Middle frontal gyrus (tissue), 1 donor: ENCODE results near the gene FEM1C.
"Not testable (repeated sequence)": the region's sequence is repeated elsewhere in the genome, so short reads cannot be mapped to it uniquely, and the experiment has no call there.

Source experiments
- DNase-seq: peaks from one replicate; pipeline ENCODE4 v3.0.0-alpha.2; 2015; ENCODE audit warnings: low spot score; ENCODE audit errors: extremely low spot score

Gene FEM1C

GRCh38 chr5:115480271-115480670, 64.3 kb downstream of the FEM1C start:
- DNase-seq: no peak

DNA sequence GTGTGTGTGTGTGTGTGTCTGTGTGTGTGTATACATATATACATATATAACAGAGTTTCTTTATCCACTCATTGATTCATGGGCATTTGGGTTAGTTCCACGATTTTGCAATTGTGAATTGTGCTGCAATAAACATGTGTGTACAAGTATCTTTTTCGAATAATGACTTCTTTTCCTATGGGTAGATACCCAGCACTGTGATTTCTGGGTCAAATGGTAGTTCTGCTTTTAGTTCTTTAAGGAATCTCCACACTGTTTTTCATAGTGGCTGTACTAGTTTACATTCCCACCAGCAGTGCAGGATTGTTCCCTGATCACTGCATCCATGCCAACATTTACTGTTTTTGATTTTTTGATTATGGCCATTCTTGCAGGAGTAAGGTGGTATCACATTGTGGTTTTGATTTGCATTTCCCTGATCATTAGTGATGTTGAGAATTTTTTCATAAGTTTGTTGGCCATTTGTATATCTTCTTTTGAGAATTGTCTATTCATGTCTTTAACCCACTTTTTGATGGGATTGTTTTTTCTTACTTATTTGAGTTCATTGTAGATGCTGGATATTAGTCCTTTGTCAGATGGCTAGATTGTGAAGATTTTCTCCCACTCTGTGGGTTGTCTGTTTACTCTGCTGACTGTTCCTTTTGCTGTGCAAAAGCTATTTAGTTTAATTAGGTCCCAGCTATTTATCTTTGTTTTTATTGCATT, 65.3 kb downstream of the FEM1C start:
- not testable (repeated sequence) for DNase-seq

DNA sequence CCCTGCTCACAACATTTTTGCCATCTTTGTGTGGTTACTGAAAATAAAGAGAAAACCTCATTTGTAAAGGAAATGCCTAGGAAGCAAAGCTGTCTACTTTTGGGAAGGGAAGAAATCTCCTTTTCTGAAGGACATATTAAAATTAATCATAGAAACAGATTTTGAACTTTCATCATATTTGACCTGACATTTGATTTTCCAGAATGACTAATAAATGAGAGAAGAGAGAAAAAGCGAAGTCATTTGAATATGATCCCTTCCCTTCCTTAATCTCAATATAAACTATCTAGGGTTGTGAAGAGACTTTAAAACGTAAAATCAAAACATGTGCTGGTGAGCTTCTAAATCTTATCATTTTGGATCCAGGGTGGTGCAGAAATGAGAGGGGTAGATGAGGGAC, 66.3 kb downstream of the FEM1C start:
- no peak for DNase-seq

DNA sequence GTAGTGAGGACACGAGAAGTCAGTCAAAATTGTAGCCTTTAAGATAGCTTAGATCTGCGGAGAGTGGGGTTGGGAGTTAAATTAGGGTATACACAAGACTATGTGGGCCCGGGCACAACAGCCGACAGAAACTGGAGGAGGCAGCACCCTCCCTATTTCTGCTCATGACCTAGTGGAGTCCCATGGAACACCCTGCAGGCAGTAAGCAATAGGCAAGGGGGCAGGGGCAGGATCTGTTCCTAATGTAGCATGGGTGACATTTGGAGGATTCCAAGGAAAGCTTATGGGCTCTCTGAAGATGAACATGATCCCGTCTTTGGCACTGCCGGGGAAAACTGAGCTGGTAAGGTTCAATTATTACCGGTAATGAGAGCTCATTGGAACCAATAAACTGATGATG, 67.0 kb downstream of the FEM1C start:
- no peak for DNase-seq

GRCh38 chr5:115475788-115476187, 68.8 kb downstream of the FEM1C start:
- DNase-seq: no peak

DNA sequence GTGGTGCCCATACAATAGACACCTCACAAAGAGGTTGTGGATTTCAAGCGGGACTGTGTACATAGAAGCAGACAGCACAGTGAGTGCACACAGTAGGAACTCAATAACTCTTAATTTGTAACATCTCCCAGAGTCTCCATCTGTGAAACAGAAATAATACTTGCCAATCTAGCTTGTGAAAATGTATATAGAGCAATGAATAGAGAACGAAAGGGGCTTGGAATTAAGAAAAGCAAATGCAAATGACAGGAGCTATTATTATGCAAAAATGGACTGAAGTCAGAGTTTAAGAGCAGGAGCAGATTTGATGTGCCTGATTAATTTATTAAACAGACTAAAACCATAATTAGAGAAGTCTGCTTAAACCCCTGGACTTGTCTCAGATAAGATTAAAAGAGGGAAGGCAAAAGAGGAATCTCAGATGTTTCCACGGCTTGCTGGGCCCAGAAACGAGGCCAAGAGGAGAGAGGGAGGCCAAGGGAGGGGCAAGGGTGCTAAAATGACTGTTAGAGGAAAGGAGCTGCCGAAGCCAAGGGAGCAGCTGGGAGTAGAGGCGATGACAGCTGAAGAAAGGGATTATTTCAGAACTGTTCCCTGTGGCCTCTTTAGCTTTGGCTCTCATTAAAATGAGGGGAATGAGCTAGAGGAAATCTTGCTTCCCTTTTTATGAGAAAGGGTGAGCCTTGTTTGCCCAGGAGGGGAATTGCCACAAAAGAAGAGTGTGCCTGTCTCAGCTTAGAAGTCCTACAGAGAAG, 72.1 kb downstream of the FEM1C start:
- DNase-seq: no peak

GRCh38 chr5:115471345-115472063, 73.1 kb downstream of the FEM1C start:
- DNase-seq: no peak

DNA sequence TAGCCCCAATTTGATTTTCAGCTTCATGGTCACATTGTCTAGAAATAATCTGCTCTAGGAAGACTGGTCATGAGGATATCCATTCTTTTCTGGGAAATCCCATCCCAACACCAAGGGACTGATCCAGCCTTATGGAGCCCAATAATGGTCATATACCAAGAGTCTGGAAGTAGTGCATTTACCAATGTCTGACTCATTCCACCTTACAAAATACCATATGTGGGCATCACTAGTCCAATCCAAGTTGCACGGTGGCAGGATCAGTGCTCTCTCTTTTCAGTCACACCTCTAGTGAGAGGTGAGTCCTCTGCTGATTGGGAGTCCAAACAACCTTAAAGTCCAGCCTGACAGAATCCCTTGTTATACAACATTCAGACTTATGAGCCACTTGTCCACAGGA, 73.7 kb downstream of the FEM1C start:
- DNase-seq: no peak
